GM13976 (cell line): ENCODE measurements around the gene NKAIN1.

Experiments
- DNase-seq: peaks from one replicate; pipeline ENCODE4 v3.0.0; 2012; ENCODE audit warnings: low spot score
- CTCF ChIP-seq: IDR thresholded peaks from 2 replicates; pipeline ENCODE4 v1.5.1; 2012; ENCODE audit warnings: borderline replicate concordance, mild to moderate bottlenecking; ENCODE audit not compliant: insufficient read depth; ENCODE audit errors: extremely low read depth, missing control alignments, control extremely low read depth
- in situ Hi-C: fragments of 300-500 bp; cut with MboI; formaldehyde crosslinking; loops from one replicate; pipeline ENCODE4 v1.12.0; 2022; ENCODE audit warnings: low sequenced_read_pairs, mixed read lengths, inconsistent platforms; ENCODE audit not compliant: unreplicated experiment

NKAIN1 gene

GRCh38 chr1:31248276-31248675 lies 8.6 kb upstream of the NKAIN1 start:
- TF ChIP-seq CTCF, result no peak
- DNase-seq, result no peak
- in situ Hi-C loops, result no loop called here

GRCh38 chr1:31244326-31244725 lies 4.6 kb upstream of the NKAIN1 start:
- TF ChIP-seq CTCF, result no peak
- in situ Hi-C loops, result no loop called here
- DNase-seq, result no peak

- DNase-seq, result no peak
- TF ChIP-seq CTCF, result no peak
- in situ Hi-C loops, result no loop called here
Measured at GRCh38 chr1:31243501-31244286, 4.0 kb upstream of the NKAIN1 start.

- no peak for TF ChIP-seq CTCF
- no peak for DNase-seq
- in situ Hi-C loops, result no loop called here
Measured at GRCh38 chr1:31241321-31241720, 1.6 kb upstream of the NKAIN1 start.

- in situ Hi-C loops, result no loop called here
- peak; percentile 44 for DNase-seq
- no peak for TF ChIP-seq CTCF
Measured at GRCh38 chr1:31238986-31239613, 587 bp downstream of the NKAIN1 start.

- TF ChIP-seq CTCF, result no peak
- in situ Hi-C loops, result no loop called here
Measured at GRCh38 chr1:31238612-31238985, 1.1 kb downstream of the NKAIN1 start.

More at GRCh38 chr1:31238612-31238985, 1.1 kb downstream of the NKAIN1 start:
- no peak for DNase-seq
